Epithelial cell of esophagus (primary cell): Measurements from ENCODE around the gene ITGB1BP1.

Source experiments
- DNase-seq: peaks from one replicate; pipeline ENCODE4 v3.0.0; 2010; ENCODE audit warnings: low read depth
- H3K4me3 ChIP-seq: 2 replicates; pipeline ENCODE4 v1.5.1; 2011; ENCODE audit warnings: mild to moderate bottlenecking, low read length, control low read depth
- TF ChIP-seq, protein P1 (sequence below): IDR thresholded peaks from 2 replicates; pipeline ENCODE4 v1.5.1; 2011; ENCODE audit warnings: low read depth, mild to moderate bottlenecking, low read length, control low read depth, inconsistent platforms; ENCODE audit not compliant: insufficient read depth; ENCODE audit errors: missing control alignments

Gene ITGB1BP1

DNA sequence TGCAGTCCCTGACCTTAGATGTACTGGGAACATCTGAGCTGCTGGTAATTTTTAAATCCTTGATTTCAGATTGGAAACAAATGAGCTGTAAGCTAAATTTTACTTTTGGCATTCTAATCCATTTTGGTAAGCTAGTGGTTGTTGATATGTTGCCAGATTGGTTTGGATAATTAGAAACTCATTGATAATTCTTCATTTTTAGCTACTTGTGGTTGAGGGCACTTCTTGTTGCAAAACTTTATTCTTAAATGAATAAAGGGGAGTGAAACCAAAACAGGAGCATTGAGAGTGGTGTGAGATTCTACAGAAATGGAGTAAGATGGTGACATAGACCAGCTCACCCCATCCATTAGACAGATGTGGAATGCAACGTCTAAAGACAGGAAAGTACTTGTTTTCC is 64.5 kb downstream of the ITGB1BP1 start:
- no peak overlapping the region for H3K4me3 ChIP-seq
- DNase-seq, result no peak
- TF ChIP-seq, protein P1, sequence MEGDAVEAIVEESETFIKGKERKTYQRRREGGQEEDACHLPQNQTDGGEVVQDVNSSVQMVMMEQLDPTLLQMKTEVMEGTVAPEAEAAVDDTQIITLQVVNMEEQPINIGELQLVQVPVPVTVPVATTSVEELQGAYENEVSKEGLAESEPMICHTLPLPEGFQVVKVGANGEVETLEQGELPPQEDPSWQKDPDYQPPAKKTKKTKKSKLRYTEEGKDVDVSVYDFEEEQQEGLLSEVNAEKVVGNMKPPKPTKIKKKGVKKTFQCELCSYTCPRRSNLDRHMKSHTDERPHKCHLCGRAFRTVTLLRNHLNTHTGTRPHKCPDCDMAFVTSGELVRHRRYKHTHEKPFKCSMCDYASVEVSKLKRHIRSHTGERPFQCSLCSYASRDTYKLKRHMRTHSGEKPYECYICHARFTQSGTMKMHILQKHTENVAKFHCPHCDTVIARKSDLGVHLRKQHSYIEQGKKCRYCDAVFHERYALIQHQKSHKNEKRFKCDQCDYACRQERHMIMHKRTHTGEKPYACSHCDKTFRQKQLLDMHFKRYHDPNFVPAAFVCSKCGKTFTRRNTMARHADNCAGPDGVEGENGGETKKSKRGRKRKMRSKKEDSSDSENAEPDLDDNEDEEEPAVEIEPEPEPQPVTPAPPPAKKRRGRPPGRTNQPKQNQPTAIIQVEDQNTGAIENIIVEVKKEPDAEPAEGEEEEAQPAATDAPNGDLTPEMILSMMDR, result no peak

DNA sequence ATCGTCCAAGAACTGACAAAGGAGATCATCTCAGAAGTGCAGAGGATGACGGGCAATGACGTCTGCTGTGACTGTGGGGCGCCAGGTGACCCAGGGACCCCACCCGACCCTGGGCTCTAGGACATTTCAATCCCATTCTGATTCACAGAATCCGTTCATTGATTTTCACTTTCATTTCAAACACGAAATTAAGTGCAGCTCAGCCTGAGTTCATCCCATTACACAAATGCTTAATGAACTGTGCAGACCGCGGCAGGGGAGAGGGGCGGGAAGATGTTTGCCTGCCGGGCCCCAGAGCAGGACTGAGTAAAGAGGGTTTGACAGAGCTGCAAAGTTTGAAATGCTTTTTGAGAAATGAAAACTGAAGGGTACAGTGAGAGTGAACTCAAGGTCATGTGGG is 67.1 kb downstream of the ITGB1BP1 start:
- no peak overlapping the region for H3K4me3 ChIP-seq
- no peak for DNase-seq
- TF ChIP-seq, protein P1, result no peak

DNA sequence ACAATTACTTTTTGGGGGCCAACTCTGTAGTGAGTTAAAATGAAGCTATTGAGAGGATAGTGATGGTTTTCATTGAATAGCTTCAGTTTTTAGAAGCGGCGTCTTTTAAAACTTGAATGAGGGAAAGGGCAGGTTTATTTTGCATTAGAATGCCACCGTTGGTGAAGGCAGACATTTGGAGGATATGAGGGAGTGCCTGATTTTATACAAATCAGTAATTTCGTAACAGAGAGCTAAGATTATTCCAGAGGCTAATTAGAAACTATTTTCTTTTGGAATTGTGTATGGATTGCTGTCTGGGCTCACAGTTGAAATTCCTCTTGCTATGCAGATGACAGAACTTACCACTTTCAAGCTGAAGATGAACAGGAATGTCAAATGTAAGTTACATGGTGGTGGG is 67.6 kb downstream of the ITGB1BP1 start:
- TF ChIP-seq, protein P1, result no peak
- DNase-seq, result no peak
- H3K4me3 ChIP-seq, result no peak overlapping the region

DNA sequence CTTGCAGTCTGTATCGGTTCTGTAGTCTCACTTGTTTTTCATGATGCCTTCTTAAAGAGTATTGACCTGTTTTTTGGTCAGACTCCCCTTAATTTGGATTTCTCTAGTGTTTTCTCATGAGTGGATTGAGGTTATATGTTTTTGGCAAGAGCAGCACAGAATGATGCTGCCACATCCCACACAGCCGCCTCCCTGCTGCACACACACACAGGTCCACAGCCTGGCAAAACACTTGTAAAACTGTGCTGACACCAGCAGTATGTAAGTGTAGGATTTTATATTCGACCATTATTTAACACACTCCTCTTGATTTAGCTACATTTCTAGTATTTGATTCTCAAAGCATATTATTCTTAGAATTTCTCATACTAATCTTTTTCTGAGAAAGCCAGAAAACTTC is 68.1 kb downstream of the ITGB1BP1 start:
- H3K4me3 ChIP-seq, result no peak overlapping the region
- TF ChIP-seq, protein P1, result no peak
- DNase-seq, result no peak

DNA sequence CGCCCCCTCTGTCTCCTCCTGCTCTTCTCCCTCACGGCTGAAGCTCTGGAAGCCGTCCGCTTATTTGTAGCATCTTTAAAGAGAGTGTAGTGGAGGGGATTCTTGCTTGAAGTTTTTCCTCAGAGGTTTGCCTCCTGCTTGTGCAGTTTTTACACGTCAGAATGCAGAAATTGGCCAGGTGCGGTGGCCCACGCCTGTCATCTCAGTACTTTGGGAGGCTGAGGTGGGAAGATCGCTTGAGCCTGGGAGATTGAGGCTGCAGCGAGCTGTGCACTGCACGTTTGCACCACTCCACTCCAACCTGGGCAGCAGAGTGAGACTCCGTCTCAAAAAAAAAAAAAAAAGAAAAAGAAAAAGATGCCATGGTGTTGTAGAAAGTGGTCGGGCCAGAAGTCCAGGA is 69.0 kb downstream of the ITGB1BP1 start:
- DNase-seq, result no peak
- no peak overlapping the region for H3K4me3 ChIP-seq
- TF ChIP-seq, protein P1, result no peak
